ENCODE results near the gene CAMTA1.

The CAMTA1 gene

DNA sequence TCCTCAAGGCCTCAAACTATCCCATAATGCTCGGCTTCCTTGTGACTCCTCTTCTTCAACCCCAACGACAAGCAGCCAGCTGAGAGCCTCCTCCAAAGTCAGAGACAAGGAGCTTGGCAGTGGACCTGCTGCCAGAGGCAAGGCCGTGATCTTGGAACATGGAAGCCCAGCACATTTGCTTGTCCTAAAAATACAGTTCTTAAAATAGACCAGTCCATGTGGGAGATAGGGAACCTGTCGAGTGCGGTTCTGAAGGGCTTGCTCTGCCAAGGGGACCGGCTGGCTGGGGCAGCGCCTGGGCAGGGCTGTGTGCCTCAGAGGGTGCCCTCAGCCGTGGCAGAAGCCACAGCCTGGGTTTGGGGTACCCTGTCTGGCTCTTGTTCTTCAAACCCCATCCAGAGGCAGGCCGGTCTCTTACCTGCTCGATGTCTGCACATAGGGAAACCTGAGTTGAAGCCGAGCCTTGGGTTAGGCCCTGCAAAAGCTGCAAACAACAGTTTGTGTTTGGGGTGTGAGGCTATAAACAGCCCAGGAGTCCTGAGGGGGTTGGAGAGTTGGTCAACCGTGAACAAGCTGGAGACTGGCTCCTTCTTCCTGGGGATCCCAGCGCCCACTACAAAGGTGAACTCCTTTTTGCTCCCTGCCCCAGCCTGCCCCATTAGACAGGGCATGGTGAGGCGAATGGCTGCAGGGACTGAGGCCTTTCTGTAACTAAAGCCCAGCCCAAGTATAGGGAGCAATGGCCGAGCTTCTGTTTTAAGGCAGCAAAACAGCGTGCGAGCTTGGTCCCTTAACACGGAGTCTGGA lies 228.8 kb downstream of the CAMTA1 start:
- DNase-seq, result no peak

GRCh38 chr1:7014640-7014930 lies 229.3 kb downstream of the CAMTA1 start:
- DNase-seq, result no peak

GRCh38 chr1:7015022-7015421 lies 229.8 kb downstream of the CAMTA1 start:
- DNase-seq, result no peak

GRCh38 chr1:7018351-7018750 lies 233.1 kb downstream of the CAMTA1 start:
- DNase-seq, result no peak

GRCh38 chr1:7018826-7019225 lies 233.6 kb downstream of the CAMTA1 start:
- DNase-seq, result no peak

DNA sequence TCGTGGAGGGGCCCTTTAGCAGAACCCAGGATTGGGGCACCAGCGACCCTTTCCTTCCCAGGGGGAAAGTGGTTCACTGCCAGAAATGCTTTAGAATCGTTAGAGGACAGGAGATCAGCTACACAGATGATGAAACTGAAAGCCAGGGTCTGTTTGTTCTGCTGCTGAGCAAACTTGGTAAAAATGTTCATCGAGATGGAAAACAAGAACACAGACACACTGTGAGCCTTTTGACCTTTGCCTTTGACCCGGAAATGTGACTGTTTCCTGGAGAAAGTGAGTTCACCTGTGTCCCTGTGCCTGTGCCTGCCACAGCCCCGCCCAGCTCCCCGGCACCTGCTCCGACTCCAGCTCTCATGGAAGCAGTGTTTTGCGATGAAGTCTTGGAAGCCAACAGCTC lies 234.3 kb downstream of the CAMTA1 start:
- DNase-seq, result no peak

- DNase-seq, result no peak
Observed at GRCh38 chr1:7022058-7022457, 236.8 kb downstream of the CAMTA1 start.

DNA sequence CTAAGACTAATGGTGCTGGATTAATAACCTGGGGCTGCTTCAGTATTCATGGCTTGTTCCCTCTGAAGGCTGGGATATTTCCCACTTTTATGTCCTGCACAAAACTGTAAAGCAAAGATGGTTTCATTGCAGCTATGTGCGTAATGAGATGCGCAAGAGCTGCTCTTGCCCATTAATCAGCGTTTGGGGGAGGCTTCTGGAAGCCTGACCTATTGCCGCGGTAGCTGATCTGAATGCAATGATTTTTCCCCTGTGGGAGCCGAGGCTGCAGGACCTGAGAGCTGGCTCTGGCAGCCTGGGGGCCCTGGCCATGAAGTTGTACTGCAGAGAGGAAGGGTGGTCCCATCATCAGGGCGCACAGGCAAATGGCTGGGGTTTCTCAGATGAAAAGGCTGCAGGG lies 239.8 kb downstream of the CAMTA1 start:
- no peak for DNase-seq

GRCh38 chr1:7026169-7026568 lies 240.9 kb downstream of the CAMTA1 start:
- DNase-seq, result no peak

- DNase-seq, result no peak
Observed at GRCh38 chr1:7032992-7033391, 247.7 kb downstream of the CAMTA1 start.

GRCh38 chr1:7036386-7036785 lies 251.1 kb downstream of the CAMTA1 start:
- DNase-seq, result no peak

DNA sequence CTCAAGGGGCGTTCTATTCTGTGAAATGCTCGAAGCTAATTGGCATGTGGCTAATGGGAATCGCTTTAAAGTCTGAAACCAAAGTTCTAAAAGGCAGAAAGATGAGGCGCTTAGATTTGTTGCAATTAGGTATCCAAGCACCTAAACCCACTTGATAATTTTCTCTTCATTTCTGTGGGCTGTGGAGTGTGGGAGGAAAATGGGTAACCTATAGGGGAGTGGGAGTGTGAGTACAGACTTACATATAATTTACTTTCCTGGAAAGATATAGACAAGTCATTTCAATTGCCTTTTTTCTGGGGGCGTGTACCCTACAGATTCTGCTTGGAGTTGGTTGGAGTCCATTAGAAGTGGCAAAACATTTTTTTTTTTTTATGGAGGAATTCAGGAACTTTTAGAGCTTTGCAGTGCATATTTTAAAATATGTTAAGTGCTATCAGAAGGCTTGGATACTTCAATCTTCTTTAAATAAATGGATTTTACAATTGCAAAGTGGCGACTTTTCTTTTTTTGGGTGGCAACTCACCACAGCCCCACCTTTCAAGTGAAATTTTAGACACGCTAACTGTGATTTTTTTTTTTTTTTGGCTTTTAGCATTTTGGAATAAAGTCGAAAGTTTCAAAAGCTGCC lies 254.5 kb downstream of the CAMTA1 start:
- DNase-seq, result no peak

DNA sequence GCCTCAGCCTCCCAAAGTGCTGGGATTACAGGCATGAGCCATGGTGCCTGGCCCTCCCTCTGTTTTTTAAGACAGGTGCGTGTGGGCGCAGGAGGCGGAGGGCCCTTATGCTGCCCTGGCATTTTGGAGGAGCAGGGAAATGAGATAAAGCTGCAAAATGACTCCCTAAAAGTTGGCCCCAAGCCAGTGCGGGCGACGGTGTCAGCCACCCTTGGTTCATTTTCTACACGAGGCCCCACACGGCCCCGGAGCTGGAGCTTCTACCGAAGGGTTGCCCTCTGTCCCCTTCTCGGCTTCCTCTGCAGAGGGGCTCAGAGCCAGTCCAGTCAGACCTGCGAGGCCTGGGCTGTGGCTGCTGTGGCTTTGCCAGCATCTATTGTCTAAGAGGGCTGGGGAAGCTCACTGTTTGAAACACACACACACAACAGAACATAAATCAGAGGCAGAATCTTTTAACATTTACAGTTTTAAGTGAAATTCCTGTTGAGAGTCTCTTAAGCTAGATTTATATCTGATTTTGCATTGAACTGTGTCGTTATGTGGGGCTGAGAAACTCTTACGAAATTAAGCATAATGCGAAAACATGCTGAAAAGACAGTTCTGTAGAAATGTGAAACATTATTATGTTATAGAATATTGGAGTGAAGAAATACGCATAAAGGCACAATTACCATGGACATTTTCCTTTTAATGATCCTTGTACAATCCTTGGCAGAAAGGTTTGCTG lies 255.9 kb downstream of the CAMTA1 start:
- DNase-seq, result no peak

GRCh38 chr1:7042322-7043190 lies 257.3 kb downstream of the CAMTA1 start:
- DNase-seq, result peak; percentile 23

GRCh38 chr1:7043191-7043549 lies 257.9 kb downstream of the CAMTA1 start:
- no peak for DNase-seq

DNA sequence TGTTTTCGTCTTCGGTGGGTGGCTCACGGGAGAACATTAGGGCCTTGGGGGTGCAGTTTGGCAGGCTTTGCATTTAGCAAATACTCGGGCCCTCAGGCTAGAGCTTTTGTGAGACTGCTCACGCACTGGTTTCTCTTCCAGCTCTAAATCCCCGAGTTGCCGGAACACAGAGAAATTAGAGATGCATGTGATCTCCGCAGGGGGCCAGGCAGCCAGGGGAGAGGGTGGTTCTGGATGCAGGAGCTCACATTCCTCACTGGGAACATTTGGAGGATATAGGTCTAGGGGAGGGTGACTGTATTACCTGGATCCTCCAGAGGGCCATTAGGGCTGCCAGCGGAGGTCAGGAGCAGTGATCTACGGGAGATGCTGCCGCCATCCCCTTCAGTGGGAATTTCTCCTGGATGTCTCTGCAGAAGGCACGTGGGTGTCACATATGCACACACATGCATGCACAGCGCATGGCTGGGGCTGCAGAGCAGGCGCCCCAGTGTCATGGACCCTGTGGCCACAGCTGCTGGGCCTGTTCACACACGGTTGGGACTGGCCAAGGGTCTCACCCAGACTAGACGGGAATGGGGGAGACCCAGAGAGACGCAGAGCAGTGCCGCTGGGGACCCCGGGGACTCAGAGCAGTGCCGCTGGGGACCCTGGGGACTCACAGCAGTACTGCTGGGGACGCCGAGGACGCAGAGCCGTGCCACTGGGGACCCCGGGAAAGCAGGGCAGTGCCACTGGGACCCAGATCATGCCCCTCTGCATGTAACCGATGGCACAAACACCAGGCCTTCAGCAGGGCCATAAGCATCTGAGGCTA lies 258.7 kb downstream of the CAMTA1 start:
- DNase-seq, result no peak

- no peak for DNase-seq
Observed at GRCh38 chr1:7045897-7046296, 260.6 kb downstream of the CAMTA1 start.

- no peak for DNase-seq
Observed at GRCh38 chr1:7046314-7046713, 261.1 kb downstream of the CAMTA1 start.

GRCh38 chr1:7046891-7047290 lies 261.6 kb downstream of the CAMTA1 start:
- no peak for DNase-seq

DNA sequence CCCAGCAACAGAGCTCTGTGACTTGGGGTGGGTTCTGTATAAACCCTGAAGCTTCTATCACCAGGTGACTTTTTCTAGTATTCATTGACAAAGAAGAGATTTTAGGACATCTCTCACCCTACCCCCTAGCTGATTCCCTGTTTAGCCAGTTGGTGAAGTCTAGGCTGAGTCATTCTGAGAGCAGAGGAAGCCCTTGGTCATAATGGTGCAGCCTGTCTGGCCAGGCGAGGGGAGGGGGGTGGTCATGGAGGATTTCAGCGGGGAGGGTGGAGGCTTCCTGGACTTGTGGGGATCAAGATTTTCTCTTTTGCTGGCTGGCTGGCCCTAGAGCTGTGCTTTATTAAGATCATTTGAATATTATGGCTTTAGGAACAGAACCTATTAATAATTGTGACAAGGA lies 262.6 kb downstream of the CAMTA1 start:
- DNase-seq, result no peak

DNA sequence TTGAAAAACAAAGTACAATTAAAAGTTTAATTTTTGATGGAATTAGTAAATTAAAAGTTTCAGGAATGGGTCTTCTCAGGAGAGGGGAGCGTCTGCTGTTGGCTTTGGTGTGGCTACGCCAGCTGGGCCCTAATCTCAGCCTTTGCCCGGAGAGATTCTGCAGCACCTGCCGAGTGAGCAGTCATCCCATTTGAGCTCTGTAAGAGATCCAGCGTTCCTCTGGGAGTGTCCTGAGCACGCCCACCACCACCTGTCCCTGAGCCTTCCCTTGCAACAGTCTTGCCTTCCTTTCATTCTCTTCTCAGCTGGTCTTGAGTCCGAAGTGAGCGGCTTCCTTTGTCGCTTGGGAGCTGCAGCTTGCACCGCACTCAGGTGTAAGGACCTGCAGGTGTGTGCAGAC lies 263.1 kb downstream of the CAMTA1 start:
- no peak for DNase-seq

DNA sequence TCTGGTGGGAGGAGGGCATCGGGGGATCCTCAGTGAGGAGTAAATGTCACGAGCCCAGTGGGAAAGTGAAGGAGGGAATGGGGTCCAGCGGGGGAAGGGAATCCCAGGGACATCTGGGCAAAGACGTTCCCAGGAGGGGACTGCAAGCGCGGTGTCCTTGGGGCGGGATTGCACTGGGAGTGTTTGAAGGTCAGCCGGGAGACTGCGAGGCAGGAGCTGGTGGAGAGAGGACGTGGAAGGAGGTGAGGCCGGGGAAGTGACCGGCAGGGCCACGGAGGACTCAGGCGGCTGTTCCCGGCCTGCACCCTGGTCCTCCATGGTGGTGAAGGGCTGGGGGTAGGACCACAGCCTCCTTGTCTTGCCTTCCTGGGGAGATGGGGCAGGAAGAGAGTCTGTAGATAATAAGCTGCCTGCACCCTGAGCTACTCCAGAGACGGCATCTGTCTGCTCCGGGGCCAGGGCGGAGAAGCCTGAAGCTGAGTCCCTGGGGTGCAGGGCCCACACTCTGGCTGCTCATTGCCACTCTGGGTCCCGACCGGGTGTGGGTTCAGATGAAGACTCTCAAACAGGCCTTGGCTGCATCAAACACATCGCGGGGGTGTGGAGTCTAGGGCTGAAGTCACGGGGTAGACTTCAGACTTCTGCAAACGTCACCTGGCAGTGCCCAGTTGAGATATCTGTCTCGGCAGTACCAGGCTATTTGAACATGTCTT lies 264.8 kb downstream of the CAMTA1 start:
- DNase-seq, result no peak

All from MV-4-11 (cell line).